Stimulated activated CD4-positive, alpha-beta T cell treated with anti-CD3 and anti-CD28 coated beads, TNF-alpha, amount 100 ng/mL, for 24 hours (primary cell): Measurements from ENCODE around the gene ASB6.
"Not testable (repeated sequence)": the region's sequence is repeated elsewhere in the genome, so short reads cannot be mapped to it uniquely, and the experiment has no call there.

Experiments used
- DNase-seq, 3 experiments: peaks; one replicate each; pipeline ENCODE4 v3.0.0-alpha.2; 2020; ENCODE audit warnings: low read depth in 3 of 3

Gene ASB6

DNA sequence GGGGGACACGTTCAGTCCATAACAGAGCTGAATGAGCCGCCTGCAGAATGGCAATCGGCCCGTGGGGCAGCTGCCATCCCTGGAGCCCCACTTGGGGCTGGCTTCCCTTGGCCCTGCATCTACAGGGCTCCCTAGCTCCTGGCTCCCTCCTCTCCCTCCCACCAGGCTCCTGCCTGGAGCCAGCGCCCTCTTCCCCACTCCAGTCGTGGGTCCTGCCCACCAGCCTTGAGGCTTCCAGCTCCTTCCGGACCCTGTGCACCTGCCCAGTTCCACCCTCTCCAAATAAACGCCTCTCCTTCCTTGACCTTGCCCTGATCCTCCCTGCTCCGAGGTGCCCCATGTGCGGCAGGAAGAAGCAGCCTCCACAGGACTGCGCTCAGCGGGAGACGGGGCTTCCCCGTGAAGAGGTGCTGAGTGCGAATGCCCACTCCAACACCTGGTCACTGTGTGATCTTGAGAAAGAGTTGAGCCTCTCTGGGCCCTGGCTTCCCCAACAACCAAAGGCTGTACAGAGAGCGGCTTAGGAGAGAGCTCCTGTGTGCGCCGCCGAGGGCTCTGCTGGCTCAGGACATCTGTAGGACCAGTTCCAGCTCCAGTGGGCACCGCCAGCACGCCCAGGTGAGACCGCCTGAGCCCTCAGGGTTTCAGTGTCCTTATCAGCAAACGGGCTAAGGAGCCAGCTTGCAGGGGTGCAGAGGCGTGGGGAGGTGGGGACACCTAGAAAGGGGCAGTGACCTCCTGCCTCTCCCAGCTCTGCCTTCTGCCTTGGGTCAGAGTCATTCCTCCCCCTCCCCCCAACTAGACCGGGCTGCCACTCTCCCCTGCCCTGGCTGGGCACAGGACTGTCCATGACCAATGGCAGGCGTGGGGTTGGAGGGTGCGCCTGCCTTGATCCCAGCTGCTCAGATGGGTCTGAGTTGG, 33.1 kb downstream of the ASB6 start:
- DNase-seq = no peak

DNA sequence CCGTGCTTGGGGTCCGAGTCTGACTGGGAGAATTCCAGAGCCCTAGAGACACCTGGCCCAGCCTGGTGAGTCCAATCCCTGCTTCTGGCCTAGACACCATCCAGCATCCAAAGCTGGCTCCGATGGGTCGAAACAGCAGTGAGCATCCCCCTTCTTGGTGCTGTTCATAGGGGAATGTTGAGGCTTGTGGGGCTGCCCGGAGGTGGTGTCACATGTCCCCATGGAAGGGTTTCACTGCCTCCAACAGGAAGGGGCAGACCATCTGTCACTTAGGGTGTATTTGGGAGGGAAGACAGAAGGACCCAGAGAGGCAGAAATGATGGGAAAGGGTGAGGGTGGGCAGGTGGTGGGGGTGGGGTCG, 34.9 kb downstream of the ASB6 start:
- no peak for DNase-seq

DNA sequence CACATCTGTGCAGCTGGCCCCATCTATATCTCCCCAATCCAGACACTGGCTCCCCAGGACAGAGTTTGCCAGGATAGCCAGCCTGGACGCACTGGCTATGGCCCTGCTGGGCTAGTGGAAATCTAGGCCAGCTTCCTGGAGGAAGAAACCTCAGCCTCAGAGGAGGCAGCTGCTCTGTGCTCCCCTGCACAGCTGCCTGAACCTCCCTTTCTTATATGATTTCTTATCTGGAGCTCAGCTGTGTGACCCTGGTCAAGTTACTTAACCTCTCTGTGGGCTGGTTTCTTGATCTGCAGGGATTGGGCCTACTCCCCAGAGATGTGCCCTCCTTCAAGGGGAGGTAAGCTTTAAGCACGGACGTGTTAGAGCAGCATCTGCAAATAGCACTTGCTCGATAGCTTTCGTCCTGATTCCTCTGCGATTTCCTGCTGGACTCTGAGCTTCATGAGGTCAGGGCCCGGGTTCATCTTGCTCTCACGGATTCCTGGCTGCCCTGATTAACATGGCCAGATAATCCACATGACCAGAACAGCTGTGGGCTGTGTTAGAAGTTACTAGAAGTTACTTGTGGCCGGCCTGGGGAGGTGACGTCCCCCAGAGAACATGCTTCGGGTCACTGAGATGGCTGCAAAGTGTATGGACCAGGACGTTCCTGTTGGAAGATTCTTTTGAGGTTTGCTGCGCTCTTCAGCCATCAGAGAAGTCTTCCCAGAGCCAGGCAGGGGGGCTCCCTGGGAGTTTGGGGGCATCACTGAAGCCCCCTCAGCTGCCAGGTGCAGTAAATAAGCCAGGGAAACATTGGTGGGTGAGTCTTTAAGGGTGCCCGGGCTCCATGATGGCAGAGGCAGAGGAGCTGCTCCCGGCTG, 35.6 kb downstream of the ASB6 start:
- no peak for DNase-seq

DNA sequence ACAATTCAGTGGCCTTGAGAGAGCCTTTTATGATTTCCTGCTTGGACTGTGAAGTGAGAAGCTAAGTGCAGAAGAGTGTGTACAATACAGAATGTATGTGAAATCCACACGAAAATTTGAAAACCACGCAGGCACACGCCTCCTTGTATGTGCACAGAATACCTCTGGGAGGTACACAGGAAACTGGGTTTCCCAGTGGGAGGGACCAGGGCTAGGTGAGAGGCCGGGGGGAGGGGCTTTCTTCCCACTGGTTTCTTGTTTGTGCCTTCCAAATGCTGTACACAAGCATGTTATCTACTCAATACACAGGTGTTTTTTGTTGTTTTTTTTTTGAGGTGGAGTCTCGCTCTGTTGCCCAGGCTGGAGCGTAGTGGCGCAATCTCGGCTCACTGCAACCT, 37.2 kb downstream of the ASB6 start:
- no peak for DNase-seq

DNA sequence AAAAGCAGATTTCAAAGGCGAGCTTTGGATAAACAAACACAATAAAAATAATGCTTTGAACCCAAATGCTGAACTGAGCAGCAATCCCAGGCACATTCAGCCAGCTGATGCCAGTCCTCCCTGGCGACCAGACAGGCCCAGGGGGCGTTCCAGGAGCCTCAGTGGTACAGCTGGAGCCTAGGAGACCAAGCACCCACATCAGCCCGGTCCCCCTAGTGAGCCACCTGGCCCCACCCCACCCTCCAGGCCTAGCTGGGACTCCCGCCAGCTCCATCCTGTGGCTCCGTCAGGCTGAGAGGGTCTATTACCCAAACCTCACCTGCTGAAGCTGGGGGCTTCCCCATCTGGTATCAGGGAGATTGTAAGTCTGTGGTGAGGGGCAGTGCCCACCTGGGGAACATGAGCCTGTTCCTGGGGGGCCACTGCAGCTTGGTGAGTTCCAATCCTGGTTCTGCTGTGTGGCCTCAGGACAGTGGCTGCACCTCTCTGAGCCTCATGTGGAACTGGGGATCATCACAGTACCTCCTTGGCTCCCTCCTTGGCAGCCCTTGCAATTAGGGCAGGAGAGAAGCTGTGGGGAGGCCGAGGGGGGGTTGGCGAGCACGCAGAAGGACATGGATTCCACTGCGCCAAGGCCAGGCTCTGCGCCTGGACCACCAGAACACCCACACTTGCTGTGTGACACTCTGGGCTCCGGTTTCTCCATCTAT, 37.7 kb downstream of the ASB6 start:
- DNase-seq = no peak

DNA sequence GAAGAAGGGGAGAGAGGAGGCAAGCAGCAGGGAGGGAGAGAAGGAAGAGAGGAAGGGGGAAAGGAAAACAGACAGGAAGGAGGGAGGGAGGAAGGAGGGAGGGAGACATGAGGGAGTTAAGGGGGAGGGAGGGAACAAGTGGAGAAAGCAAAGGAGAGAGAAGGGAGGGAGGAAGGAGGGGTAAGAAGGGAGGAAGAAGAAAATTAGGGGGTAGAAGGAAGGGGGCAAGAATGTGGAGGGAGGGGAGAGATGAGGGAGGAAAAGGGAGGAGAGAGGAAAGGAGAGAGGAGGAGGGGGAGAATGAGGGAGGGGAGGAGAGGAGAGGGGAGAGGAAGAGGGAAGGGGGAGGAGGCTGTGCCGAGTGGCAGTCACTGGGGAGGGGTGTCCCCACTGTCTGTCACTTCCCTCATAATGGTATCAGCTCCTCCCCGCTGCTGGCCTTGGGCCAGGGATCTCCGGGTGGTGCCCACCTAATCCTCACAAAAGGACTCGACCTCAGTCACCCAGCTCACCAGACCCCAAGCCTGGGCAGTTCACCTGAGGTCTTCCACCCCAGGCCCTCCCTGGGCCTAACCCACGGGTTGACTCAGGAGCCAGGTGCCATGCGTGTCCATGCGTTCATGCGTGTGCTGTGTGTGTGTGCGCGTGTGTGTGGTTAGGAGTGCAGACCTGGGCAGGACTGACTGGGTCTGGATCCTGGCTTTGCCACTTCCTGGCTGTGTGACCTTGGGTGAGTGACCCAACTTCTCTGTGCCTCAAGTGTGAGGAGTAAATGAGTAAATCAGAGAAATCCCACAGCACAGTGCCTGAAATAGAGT, 39.1 kb downstream of the ASB6 start:
- no peak for DNase-seq

DNA sequence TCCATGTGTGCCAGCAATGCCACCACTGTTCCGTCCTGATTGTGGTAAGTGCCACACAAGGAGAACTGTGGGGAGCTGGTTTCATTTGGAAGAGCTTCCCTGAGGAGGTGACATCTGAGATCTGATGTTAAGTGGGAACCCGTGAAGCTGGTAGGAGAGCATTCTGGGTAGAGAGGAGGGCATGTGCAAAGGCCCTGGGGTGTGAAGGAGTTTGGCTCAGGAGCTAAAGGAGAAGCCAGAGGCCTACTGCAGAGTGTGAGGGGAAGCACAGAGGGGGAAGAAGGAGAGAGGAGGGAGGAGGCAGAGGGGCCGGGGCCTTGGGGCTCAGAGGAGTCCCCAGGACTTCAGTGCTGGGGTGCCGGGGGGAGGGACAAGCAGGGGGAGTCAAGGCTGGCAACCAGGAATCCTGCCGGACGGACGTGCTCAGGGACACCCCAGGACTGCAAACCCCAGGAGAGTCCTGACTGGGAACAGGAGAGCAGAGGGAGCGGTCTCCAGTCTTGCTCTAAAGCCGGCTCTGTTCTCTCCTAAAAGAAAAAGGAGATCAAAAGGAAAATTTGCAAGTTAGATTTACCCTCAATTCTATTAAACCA, 40.8 kb downstream of the ASB6 start:
- no peak for DNase-seq

DNA sequence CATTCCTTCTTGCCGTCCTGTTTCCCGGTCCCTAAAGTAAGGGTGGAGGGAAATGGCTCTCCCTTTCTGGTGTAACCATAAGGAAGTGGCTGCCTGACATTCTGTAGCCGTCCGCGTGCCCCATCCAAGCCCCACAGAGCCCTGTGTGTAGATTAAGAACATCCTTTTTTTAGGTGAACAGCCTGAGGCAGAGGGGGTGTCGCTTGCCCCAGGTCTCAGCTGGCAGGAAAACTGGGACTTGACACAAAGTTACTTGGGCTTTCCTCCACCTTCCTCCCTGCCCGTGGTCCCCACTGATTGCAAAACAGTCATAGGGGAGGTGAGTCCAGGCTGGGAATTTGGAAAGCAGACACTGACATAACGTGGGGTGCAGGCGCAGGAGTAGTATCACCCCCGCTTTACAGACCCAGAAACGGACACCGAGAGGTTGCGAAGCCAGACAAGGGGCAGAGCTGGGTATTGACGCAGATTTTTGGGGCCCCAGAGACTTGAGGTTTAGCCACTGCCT, 43.8 kb downstream of the ASB6 start:
- no peak for DNase-seq

DNA sequence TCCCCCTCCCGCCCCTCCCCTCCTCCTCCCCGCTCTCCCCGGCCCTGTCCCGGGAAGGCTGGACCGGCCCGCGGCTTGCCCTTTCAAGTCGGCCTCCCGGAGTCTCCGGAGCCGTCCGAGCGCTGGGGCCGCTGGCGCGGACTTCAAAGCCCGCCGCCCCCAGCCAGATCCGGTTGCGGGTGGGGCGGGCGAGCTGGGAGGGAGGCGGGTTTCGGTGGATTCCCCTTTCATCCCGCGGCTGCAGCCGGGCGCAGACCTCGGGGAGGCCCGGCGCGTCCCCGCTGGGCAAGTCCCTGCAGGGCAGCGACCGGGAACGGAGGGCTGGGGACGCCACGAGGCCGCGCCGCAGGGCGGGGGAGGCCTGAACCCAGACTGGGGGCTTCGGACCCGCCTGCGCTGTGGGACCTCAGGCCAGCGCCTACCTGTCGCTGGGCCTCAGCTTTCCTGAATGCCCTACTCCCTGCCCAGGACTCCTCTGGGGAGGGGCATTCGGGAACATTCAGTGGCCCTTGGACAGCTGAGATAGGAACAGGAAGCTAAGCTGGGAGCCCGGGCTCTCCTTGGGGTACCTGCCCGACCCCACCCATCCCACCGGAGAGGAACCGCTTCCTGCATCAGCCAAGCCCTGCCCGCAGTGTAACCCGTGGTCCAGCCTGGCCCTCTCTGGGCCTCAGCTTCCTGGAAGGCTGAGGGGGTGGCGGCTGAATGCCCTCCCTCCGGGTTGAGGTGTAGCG, 44.4 kb downstream of the ASB6 start:
- no peak for DNase-seq

DNA sequence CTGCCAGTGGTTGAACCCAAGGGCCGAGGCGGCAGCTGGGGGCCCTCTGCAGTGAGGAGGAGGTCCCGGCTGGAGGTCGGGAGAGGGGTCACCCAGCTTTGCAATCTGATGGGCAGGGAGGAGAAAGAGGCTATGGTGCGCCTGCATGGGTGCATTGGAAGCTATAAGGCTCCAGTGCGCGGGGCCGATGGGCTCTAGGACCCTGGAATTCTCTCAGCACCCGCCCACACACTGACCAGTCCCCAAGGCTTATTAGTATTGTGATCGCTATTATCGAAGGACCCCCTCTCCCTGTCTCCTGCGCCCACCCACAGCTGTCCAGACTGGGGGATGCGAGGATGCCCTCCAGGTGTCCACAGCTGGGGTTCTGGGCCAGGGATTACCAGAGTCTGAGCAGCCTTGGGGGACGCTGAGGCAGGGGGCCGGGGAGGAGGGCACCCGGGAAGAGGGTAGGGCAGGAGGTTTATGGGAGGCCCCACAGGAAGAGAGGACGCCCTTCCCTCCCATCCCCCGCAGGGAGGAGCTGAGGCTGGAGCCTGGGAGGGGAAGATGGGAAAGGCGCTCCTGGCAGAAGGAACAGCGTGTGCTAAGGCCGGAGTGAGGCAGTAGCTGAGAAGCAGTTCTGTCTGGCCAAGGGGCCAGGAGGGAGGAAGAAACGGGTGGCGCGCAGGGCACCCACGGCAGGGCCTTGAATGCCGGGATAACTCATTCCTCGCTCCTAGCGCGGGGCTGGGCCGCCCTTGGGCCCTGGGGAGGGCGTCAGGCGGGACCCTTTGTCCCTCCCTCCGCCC, 45.2 kb downstream of the ASB6 start:
- DNase-seq = no peak

DNA sequence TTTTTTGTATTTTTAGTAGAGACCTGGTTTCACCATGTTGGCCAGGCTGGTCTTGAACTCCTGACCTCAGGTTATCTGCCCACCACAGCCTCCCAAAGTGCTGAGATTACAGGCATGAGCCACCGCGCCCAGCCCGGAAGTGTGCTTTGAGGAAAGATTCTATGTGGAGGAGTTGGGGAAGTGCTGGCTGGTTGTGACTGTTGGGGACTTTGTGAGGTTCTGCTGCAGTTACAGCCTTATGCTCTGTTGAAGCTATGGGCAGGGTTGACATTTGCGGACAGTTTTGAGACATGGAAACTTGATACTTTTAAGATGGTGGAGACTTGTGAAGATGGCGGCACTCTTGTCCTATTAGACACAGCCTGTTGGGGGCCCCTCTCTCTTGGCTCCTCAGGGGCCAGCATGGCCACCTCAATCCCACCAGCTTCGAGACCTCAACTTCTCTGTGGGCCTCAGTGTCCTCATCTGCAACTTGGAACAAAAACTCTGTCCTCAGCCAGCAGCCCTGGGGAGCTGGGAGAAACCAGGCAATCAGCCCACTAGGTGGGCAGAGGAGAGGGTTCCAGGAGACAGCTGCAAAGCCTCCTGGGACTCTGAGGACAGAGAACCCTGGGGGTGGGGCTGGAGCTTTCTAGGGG, 45.9 kb downstream of the ASB6 start:
- DNase-seq = no peak

DNA sequence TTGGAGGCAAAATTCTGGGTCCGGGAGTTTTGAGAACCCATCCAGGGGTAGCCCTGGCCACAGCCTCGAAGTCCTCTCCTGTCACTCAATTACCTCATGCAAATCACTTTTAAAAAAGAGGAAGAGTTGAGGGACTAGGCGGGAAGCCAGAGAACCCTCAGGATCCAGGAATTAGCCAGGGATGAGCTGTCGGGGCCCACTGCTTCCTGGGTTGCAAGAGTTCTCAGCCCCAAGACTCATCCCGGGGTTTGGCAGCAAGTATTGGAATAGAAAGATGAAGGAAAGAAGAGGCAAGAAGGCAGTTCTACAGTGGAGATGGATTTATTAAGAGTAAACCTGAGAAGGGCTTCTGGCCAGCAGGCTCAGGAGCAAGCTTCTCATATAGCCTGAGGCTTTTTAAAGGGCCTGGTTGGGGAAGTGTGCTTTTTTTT, 46.6 kb downstream of the ASB6 start:
- no peak for DNase-seq

DNA sequence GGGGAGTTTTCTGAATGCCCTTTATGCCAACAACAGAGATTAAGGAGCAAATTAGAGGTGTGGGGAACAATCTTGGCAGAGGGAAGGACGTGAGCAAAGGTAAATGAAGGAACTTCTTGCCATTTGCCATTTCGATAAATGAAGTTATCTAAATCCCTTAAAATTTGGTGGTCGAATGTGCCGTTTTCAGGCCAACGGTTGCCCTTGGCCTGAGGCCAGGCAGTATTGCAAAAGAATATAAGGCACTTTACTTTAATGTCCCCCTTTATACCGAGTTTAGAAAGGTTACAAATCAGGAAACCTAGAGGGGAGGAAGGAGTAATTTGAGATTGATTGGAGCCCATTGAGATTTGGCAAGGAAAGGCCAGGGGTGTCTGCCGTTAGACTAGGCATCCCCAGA, 47.3 kb downstream of the ASB6 start:
- DNase-seq = no peak

DNA sequence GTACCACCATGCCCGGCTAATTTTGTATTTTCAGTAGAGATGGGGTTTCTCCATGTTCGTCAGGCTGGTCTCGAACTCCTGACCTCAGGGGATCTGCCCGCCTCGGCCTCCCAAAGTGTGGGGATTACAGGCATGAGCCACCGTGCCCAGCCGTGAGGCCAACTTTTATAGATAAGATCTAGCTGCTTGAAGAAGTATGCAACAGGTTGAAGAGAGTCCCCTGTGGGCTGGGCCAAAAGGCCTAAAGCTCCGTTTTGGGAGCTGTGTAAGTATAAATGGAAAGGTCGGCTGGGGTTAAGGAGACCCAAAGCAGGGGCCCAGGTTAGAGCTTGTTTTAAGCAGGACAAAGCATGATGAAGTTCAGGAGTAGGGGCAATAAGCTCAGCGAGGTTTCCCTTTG, 49.2 kb downstream of the ASB6 start:
- DNase-seq = not testable (repeated sequence)

DNA sequence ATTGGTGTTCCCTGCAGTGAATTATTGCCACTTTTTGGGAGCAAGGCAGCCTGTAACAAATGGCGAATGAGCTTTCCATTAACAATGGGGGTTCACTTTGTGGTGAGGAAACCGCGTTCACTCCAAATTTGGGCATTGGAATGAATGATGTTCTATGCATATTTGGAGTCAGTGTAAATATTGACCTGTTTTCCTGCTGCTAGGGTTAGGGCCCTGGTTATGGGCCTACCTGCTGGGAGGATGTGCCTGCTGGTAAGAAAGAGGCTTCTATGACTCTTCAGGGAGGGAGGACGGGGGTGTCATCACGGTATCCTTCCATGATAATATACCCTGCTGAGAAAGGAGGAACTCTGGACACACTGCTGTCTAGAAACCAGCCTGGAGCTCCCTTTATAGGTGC, 50.0 kb downstream of the ASB6 start:
- DNase-seq = no peak

DNA sequence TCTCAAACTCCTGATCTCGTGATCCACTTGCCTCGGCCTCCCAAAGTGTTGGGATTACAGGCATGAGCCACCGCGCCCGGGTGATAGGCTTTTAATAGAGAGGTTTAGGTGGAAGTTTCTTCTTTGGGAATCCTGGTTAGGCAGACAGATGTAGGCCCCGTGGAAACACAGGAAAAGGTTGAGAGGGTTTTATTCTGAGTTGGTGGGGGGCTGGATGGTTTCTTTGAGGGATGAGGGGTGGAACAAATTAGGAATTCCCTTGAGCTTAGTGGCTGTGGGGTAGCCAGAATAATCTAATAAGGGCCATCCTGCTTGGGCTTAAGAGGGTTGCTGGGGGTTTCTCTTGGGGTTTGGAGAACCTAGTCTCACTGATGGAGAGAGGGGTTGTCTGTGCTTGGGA, 51.5 kb downstream of the ASB6 start:
- DNase-seq = no peak

DNA sequence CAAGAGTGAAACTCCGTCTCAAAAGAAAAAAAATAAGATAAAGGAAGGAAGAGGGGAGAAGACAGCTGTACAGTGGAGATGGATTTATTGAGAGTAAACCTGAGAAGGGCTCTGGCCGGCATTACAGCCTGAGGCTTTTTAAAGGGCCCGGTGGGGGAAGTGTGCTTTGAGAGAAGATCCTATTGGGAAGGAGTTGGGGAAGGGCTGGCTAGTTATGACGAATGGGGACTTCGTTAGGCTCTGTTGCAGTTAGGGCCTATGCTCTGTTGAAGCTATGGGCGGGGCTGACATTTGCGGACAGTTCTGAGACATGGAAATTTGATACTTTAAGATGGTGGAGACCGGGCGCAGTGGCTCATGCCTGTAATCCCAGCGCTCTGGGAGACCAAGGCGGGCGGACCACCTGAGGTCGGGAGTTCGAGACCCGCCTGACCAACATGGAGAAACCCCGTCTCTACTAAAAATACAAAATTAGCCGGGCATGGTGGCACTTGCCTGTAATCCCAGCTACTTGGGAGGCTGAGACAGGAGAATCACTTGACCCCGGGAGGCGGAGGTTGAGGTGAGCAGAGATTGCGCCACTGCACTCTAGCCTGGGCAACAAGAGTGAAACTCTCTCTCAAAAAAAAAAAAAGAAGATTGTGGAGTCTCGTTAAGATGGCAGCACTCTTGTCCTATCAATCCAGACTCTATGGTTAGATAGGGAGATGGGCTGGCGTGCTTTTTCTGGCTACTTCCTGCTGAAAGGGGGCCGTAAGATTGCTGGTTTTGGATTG, 54.3 kb downstream of the ASB6 start:
- no peak for DNase-seq

DNA sequence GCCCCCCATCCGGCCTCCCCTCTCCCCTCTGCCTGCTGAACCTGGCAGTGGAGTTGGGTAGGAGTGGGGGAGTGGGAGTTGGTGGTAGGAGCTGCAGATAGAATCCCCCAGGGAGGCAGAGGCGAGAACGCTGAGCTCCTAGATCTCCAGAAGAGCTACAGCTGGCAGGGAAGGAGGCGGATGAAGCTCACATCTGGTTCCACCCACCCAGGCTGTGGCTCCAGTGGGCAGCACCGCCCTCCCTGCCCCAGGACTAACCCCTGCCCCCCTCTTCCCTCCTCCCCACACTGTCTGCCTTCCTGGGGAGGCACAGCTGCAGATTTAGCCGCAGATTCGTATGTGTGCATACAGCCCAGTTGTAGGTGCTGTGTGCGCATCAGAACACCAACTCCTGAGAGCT, 55.3 kb downstream of the ASB6 start:
- no peak for DNase-seq
